HepG2 (cell line): Measurements from ENCODE around the gene ENTPD2. TPM values are rescaled to one million over a fixed set of nuclear protein-coding genes. Genes with fewer than 3 reads are reported as not detected.

Source experiments
- FLYWCH1 ChIP-seq: sonication (generic); formaldehyde crosslinking; IDR thresholded peaks from 2 replicates; pipeline ENCODE4 v1.8.1; 2023; ENCODE audit warnings: mild to moderate bottlenecking, missing genetic modification reagents
- GTF3A ChIP-seq: sonication (generic); formaldehyde crosslinking; conservative IDR thresholded peaks from 2 replicates; pipeline ENCODE4 v1.4.0; 2020; ENCODE audit warnings: mild to moderate bottlenecking, missing genetic modification reagents
- HMG20B ChIP-seq: conservative IDR thresholded peaks from 2 replicates; pipeline ENCODE4 v1.6.1; 2016; ENCODE audit warnings: missing genetic modification reagents, missing compliant biosample characterization
- HNRNPK ChIP-seq: fragments of 200-400 bp; formaldehyde crosslinking; IDR thresholded peaks from 2 replicates; pipeline ENCODE4 v1.6.1; 2018; ENCODE audit warnings: low read length, low read depth, moderate library complexity, mild to moderate bottlenecking; ENCODE audit not compliant: poor library complexity, severe bottlenecking
- MXD4 ChIP-seq: IDR thresholded peaks from 2 replicates; pipeline ENCODE4 v1.6.1; 2016; ENCODE audit warnings: mild to moderate bottlenecking, missing biosample characterization, missing genetic modification reagents
- PITX1 ChIP-seq: sonication (generic); formaldehyde crosslinking; IDR thresholded peaks from 2 replicates; pipeline ENCODE4 v1.5.1; 2020; ENCODE audit warnings: mild to moderate bottlenecking, missing genetic modification reagents
- RARA ChIP-seq: IDR thresholded peaks from 2 replicates; pipeline ENCODE4 v1.6.1; 2016; ENCODE audit warnings: missing genetic modification reagents, missing compliant biosample characterization
- SMYD3 ChIP-seq: sonication (generic); formaldehyde crosslinking; IDR thresholded peaks from 2 replicates; pipeline ENCODE4 v1.8.1; 2023; ENCODE audit warnings: mild to moderate bottlenecking, missing genetic modification reagents
- TCF12 ChIP-seq, 2 experiments: fragments of 450-650 bp in 1 of 2; sonication (generic) in 1 of 2; formaldehyde crosslinking in 1 of 2; IDR thresholded peaks; 2 replicates each; pipeline versions ENCODE4 v1.6.1 to v1.8.0; 2017 to 2022; ENCODE audit warnings: antibody characterized with exemption in 1 of 2, mild to moderate bottlenecking in 1 of 2, missing genetic modification reagents in 1 of 2, moderate library complexity in 1 of 2
- ZNF225 ChIP-seq: sonication (generic); formaldehyde crosslinking; IDR thresholded peaks from 2 replicates; pipeline ENCODE4 v1.4.0; 2020; ENCODE audit warnings: mild to moderate bottlenecking, missing genetic modification reagents
- ZNF260 ChIP-seq: sonication (generic); formaldehyde crosslinking; IDR thresholded peaks from 2 replicates; pipeline ENCODE4 v1.4.0; 2020; ENCODE audit warnings: missing genetic modification reagents, low read depth, mild to moderate bottlenecking, borderline replicate concordance
- ZNF333 ChIP-seq: sonication (generic); formaldehyde crosslinking; IDR thresholded peaks from 2 replicates; pipeline ENCODE4 v1.4.0; 2020; ENCODE audit warnings: mild to moderate bottlenecking, missing genetic modification reagents, borderline replicate concordance
- ZNF572 ChIP-seq: sonication (generic); formaldehyde crosslinking; IDR thresholded peaks from 2 replicates; pipeline ENCODE4 v1.5.1; 2020; ENCODE audit warnings: mild to moderate bottlenecking, missing genetic modification reagents
- ZNF761 ChIP-seq: sonication (generic); formaldehyde crosslinking; conservative IDR thresholded peaks from 2 replicates; pipeline ENCODE4 v1.4.0; 2020; ENCODE audit warnings: mild to moderate bottlenecking, missing genetic modification reagents
- ZSCAN9 ChIP-seq: IDR thresholded peaks from 2 replicates; pipeline ENCODE4 v1.6.1; 2016; ENCODE audit warnings: borderline replicate concordance
- polyA plus RNA-seq, 8 experiments: library from polyadenylated mRNA; depleted of rRNA in 3 of 8; stranded (reverse) in 7 of 8; unstranded in 1 of 8; fragments of >200 nt; fragmentation: Illumina TruSeq in 4 of 8; extraction: Trizol in 4 of 8; gene quantifications; 2 replicates each; pipeline versions ENCODE4 v1.2.1 to v1.2.3, GENCODE V29; 2011 to 2016; ENCODE audit warnings: low read depth in 4 of 8, missing spikeins in 1 of 8, mixed read lengths in 1 of 8; ENCODE audit not compliant: insufficient read depth in 1 of 8
- total RNA-seq, 5 experiments: library from RNA; depleted of rRNA; stranded (reverse); fragments of >200 nt; fragmentation: Illumina TruSeq; extraction: Trizol; gene quantifications; 2 replicates each; pipeline ENCODE4 v1.2.3, GENCODE V29; 2016; ENCODE audit warnings: low read depth in 1 of 5
- TF ChIP-seq, protein P1 (sequence below): sonication (generic); formaldehyde crosslinking; IDR thresholded peaks from 2 replicates; pipeline ENCODE4 v1.8.1; 2023; ENCODE audit warnings: missing genetic modification reagents, inconsistent platforms, borderline replicate concordance
- TF ChIP-seq, protein P2 (sequence below): sonication (generic); formaldehyde crosslinking; IDR thresholded peaks from 2 replicates; pipeline ENCODE4 v1.5.1; 2020; ENCODE audit warnings: mild to moderate bottlenecking, missing genetic modification reagents, moderate library complexity
- TF ChIP-seq, protein P3 (sequence below): IDR thresholded peaks from 2 replicates; pipeline ENCODE4 v1.6.1; 2018; ENCODE audit warnings: missing genetic modification reagents
- TF ChIP-seq, protein P4 (sequence below): sonication (generic); formaldehyde crosslinking; IDR thresholded peaks from 2 replicates; pipeline ENCODE4 v1.4.0; 2020; ENCODE audit warnings: missing genetic modification reagents, borderline replicate concordance

The ENTPD2 gene
- total and polyA plus RNA-seq, 2 of the 13 experiments (the other 11 are each of a cell fraction or from before 2014, with no cell fraction given), result 0.95 to 3.2 TPM

DNA sequence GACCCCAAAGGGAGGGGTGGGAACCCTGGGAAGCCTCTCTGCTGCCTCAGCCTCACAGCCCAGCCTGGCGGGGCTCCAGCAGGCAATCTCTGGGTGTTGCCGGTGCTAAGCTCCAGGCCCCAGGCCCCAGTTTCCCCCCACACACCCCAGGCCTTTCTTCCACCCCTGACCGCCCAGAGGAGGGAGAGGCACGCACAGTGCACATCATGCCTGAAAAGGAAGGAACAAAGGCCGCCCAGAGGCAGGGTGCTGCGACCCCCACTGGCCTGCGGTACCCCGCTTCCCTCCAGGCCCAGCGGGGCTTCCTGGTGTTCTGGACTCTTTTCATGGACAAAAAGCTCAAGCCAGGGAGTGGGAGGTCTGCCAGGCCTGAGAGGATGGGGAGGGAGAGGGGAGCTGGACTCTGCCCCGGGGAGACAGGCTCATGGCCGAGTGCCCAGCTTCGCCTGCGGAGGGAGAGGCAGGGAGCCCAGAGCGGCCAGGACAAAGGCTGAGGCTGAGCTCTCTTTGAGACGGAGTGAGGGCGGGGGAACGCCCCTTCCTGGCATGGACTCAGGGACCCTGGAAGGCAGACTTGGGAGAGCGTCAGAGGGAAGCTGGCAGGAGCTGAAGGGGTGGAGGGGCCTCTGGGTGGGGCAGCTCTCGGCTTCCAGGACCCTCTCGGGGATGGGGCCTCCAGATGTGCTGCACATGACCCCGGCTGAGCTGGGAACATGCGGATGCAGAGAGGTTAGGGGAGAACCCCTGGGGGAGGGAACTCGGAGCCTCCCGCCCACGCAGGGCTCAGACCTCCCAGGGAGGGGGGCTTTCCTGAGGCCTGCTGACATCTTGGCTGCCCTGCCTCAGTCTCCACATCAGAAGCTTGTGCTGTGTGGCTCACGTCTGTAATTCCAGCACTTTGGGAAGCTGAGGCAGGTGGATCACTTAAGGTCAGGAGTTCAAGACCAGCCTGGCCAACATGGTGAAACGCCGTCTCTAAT lies 1.8 kb upstream of the ENTPD2 start (continued):
- peak; percentile 39 for TF ChIP-seq RARA (CRISPR knock-in tag)
- TF ChIP-seq ZNF333 (CRISPR knock-in tag), result no peak
- no peak for TF ChIP-seq ZSCAN9 (CRISPR knock-in tag)
- TF ChIP-seq ZNF225, result no peak
- no peak for TF ChIP-seq ZNF260 (CRISPR knock-in tag)
- TF ChIP-seq MXD4 (CRISPR knock-in tag), result no peak
- TF ChIP-seq, protein P1, sequence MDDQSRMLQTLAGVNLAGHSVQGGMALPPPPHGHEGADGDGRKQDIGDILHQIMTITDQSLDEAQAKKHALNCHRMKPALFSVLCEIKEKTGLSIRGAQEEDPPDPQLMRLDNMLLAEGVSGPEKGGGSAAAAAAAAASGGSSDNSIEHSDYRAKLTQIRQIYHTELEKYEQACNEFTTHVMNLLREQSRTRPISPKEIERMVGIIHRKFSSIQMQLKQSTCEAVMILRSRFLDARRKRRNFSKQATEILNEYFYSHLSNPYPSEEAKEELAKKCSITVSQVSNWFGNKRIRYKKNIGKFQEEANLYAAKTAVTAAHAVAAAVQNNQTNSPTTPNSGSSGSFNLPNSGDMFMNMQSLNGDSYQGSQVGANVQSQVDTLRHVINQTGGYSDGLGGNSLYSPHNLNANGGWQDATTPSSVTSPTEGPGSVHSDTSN (CRISPR knock-in tag), result no peak
- no peak for TF ChIP-seq HNRNPK
- 0 out of 2 replicates have a peak, but pooled peaks have one; percentile 47 for TF ChIP-seq FLYWCH1 (CRISPR knock-in tag)
- TF ChIP-seq, protein P2, sequence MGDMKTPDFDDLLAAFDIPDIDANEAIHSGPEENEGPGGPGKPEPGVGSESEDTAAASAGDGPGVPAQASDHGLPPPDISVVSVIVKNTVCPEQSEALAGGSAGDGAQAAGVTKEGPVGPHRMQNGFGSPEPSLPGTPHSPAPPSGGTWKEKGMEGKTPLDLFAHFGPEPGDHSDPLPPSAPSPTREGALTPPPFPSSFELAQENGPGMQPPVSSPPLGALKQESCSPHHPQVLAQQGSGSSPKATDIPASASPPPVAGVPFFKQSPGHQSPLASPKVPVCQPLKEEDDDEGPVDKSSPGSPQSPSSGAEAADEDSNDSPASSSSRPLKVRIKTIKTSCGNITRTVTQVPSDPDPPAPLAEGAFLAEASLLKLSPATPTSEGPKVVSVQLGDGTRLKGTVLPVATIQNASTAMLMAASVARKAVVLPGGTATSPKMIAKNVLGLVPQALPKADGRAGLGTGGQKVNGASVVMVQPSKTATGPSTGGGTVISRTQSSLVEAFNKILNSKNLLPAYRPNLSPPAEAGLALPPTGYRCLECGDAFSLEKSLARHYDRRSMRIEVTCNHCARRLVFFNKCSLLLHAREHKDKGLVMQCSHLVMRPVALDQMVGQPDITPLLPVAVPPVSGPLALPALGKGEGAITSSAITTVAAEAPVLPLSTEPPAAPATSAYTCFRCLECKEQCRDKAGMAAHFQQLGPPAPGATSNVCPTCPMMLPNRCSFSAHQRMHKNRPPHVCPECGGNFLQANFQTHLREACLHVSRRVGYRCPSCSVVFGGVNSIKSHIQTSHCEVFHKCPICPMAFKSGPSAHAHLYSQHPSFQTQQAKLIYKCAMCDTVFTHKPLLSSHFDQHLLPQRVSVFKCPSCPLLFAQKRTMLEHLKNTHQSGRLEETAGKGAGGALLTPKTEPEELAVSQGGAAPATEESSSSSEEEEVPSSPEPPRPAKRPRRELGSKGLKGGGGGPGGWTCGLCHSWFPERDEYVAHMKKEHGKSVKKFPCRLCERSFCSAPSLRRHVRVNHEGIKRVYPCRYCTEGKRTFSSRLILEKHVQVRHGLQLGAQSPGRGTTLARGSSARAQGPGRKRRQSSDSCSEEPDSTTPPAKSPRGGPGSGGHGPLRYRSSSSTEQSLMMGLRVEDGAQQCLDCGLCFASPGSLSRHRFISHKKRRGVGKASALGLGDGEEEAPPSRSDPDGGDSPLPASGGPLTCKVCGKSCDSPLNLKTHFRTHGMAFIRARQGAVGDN, result peak; percentile 87
- TF ChIP-seq HMG20B (CRISPR knock-in tag), result no peak
- TF ChIP-seq ZNF572, result no peak
- no peak for TF ChIP-seq SMYD3 (CRISPR knock-in tag)
- TF ChIP-seq, protein P3, sequence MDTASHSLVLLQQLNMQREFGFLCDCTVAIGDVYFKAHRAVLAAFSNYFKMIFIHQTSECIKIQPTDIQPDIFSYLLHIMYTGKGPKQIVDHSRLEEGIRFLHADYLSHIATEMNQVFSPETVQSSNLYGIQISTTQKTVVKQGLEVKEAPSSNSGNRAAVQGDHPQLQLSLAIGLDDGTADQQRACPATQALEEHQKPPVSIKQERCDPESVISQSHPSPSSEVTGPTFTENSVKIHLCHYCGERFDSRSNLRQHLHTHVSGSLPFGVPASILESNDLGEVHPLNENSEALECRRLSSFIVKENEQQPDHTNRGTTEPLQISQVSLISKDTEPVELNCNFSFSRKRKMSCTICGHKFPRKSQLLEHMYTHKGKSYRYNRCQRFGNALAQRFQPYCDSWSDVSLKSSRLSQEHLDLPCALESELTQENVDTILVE (CRISPR knock-in tag), result no peak; the same call in 1 of the 2 replicates
- TF ChIP-seq ZNF761 (CRISPR knock-in tag), result no peak
- TF ChIP-seq, protein P4, sequence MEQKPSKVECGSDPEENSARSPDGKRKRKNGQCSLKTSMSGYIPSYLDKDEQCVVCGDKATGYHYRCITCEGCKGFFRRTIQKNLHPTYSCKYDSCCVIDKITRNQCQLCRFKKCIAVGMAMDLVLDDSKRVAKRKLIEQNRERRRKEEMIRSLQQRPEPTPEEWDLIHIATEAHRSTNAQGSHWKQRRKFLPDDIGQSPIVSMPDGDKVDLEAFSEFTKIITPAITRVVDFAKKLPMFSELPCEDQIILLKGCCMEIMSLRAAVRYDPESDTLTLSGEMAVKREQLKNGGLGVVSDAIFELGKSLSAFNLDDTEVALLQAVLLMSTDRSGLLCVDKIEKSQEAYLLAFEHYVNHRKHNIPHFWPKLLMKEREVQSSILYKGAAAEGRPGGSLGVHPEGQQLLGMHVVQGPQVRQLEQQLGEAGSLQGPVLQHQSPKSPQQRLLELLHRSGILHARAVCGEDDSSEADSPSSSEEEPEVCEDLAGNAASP (CRISPR knock-in tag), result no peak
- peak; percentile 59; the same call in 1 of the 2 replicates for TF ChIP-seq PITX1 (CRISPR knock-in tag)
- TF ChIP-seq TCF12 (IDR thresholded peaks at IDR 0.05), result no peak
- 0 out of 2 replicates have a peak, but pooled peaks have one; percentile 81 for TF ChIP-seq TCF12 (CRISPR knock-in tag; IDR thresholded peaks at IDR 0.05)
- TF ChIP-seq GTF3A, result no peak
